Ovary (tissue), 9 donors: Measurements from ENCODE around the gene PLEKHG4B. TPM values are rescaled to one million over a fixed set of nuclear protein-coding genes. Genes with fewer than 3 reads are reported as not detected.

ENCODE experiments used
- DNase-seq, 5 donors: peaks; one replicate each; pipeline ENCODE4 v3.0.0-alpha.2; 2019 to 2020
- H3K27ac ChIP-seq, 2 donors: fragments of 200-600 bp; one replicate each; pipeline versions ENCODE4 v1.5.1 to v1.8.0; 2019 to 2022
- H3K27me3 ChIP-seq: fragments of 200-600 bp; one replicate; pipeline ENCODE4 v1.8.0; 2022
- H3K36me3 ChIP-seq: fragments of 200-600 bp; sonication (generic); one replicate; pipeline ENCODE4 v1.5.1; 2019
- H3K4me1 ChIP-seq: one replicate; pipeline ENCODE4 v1.8.1; 2013; ENCODE audit warnings: mild to moderate bottlenecking, moderate library complexity; ENCODE audit not compliant: insufficient read depth
- H3K4me3 ChIP-seq: fragments of 200-600 bp; sonication (generic); one replicate; pipeline ENCODE4 v1.5.1; 2017
- H3K9me3 ChIP-seq, 2 donors: fragments of 200-600 bp in 1 of 2; sonication (generic) in 1 of 2; one replicate each; pipeline versions ENCODE4 v1.5.1 to v1.8.1; 2013 to 2019; ENCODE audit warnings: mild to moderate bottlenecking in 1 of 2, moderate library complexity in 1 of 2
- EP300 ChIP-seq: sonication (generic); formaldehyde crosslinking; IDR thresholded peaks from one replicate; pipeline ENCODE4 v1.6.1; 2017; ENCODE audit warnings: antibody characterized with exemption
- POLR2A ChIP-seq: fragments of 450-650 bp; IDR thresholded peaks from one replicate; pipeline ENCODE4 v1.6.1; 2017; ENCODE audit warnings: antibody characterized with exemption, mild to moderate bottlenecking, moderate library complexity
- WGBS, 3 donors: extraction: QIAGEN DNeasy Blood & Tissue Kit in 1 of 3; methylation state at CpG; one replicate each; pipeline versions ENCODE4 v1.1.5 to v1.1.7; 2013 to 2017; 5-methylcytosine and 5-hydroxymethylcytosine counted together
- intact Hi-C, 4 donors: fragments of 100-400 bp; cut with DNase I; formaldehyde crosslinking; loops; one replicate each; pipeline versions ENCODE4 v1.11.0 to v1.15.1; 2022 to 2023
- polyA plus RNA-seq, 2 donors: library from polyadenylated mRNA; stranded (reverse); fragments of 200-250 nt in 1 of 2; fragments of 350-450 nt in 1 of 2; fragmentation: Illumina TruSeq in 1 of 2; extraction: RNeasy Lipid Tissue Mini Kit (QIAGEN cat#74804) in 1 of 2; gene quantifications; one replicate each; pipeline ENCODE4 v1.2.3, GENCODE V29; 2013 to 2014
- total RNA-seq, 7 donors: library from RNA; depleted of rRNA in 2 of 7; stranded (reverse); fragments of >200 nt in 2 of 7; fragmentation: NEBNext Ultra II Directional in 3 of 7; extraction: Animal tissue kit (Norgen Biotek cat#: 25700) in 3 of 7; gene quantifications; one replicate each; pipeline versions ENCODE4 v1.1.0 to v1.2.4, GENCODE V29; 2016 to 2023
- TF ChIP-seq, protein P1 (sequence below), 3 donors: fragments of 450-650 bp in 2 of 3; fragments of 200-600 bp in 1 of 3; IDR thresholded peaks; one replicate each; pipeline versions ENCODE4 v1.5.1 to v1.8.0; 2016 to 2022; ENCODE audit warnings: antibody characterized with exemption in 3 of 3, mild to moderate bottlenecking in 1 of 3
- donor health status: DM: no; HTN: no; CAD: no; lungs with moderate emphysema.
- donor health status: DM: no; HTN: no; CAD: no.
- donor health status: Bipolar disorder and iron deficiency.
- donor health status: DM: yes; HTN: yes; CAD: no.
- donor health status: DM: no; HTN: no; CAD: no.
- donor health status: DM: yes; HTN: yes; CAD: no.

The PLEKHG4B gene
- total and polyA plus RNA-seq, 9 donors = 0.47 to 4.0 (median 1.8) TPM

DNA sequence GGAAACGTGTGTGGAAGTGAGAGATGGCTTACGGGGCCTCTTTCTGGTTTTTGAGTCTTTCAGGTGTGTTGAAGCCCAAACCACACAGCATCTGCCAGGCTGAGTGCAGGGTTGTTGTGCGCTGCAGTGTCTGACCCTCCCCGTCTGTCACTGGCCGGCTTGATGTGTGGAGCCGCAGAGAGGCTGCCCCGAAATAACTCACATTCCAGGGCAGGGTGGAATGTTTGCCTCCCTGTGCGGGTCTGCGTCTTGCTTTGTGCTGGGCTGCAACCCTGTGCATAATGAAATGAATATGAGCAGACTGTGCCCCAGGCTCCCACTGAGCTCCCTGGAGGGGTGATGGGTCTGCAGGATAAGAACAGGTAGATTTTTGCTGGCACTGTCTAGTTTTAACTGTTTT is 9.9 kb upstream of the PLEKHG4B start:
- no peak for DNase-seq
- Histone ChIP-seq H3K27ac (no peak overlapping the region), H3K27me3 (no peaks in the 10 kb centered on the region), H3K9me3 (no peaks in the 10 kb centered on the region), H3K36me3 (no peaks in the 10 kb centered on the region), H3K4me3 (no peak overlapping the region), H3K4me1 (no peaks in the 10 kb centered on the region)
- intact Hi-C loops = no loop called here
- TF ChIP-seq EP300 (no peak), POLR2A (no peak)
- TF ChIP-seq, protein P1, sequence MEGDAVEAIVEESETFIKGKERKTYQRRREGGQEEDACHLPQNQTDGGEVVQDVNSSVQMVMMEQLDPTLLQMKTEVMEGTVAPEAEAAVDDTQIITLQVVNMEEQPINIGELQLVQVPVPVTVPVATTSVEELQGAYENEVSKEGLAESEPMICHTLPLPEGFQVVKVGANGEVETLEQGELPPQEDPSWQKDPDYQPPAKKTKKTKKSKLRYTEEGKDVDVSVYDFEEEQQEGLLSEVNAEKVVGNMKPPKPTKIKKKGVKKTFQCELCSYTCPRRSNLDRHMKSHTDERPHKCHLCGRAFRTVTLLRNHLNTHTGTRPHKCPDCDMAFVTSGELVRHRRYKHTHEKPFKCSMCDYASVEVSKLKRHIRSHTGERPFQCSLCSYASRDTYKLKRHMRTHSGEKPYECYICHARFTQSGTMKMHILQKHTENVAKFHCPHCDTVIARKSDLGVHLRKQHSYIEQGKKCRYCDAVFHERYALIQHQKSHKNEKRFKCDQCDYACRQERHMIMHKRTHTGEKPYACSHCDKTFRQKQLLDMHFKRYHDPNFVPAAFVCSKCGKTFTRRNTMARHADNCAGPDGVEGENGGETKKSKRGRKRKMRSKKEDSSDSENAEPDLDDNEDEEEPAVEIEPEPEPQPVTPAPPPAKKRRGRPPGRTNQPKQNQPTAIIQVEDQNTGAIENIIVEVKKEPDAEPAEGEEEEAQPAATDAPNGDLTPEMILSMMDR (IDR thresholded peaks at IDR 0.05) = no peak
- WGBS, 3 donors = 6 to 13% (median 8%) methylated on average over 9 of the region's 9 CpGs

DNA sequence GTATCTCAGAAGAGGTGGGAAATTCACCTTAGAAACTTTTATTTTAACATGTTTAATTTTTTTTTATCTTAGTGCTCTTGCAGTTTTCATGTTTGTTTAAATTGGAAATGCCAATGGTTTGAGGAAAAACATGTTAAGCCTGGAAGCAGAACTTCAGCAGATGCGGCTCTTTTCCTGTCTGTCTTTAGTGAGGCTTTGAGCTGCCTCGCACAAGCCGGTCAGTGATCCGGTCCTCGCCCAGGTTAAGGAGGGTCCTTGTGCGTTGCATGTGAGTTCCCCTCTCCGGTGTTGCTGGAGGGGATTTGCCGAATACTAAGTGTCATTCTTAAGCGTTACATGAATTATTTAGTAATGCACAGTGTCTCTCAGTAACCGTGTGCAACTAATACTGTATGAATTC is 9.4 kb upstream of the PLEKHG4B start:
- 16 to 30% (median 18%) methylated on average over 10 of the region's 10 CpGs for WGBS, 3 donors
- no peak for TF ChIP-seq EP300
- TF ChIP-seq POLR2A = no peak
- TF ChIP-seq, protein P1 (IDR thresholded peaks at IDR 0.05) = no peak
- Histone ChIP-seq H3K9me3 (no peaks in the 10 kb centered on the region), H3K27me3 (no peaks in the 10 kb centered on the region), H3K4me3 (no peak overlapping the region), H3K36me3 (no peaks in the 10 kb centered on the region), H3K27ac (no peak overlapping the region), H3K4me1 (no peaks in the 10 kb centered on the region)
- no peak for DNase-seq
- intact Hi-C loops = no loop called here

- TF ChIP-seq EP300 (no peak), POLR2A (no peak)
- TF ChIP-seq, protein P1 (IDR thresholded peaks at IDR 0.05) = no peak
- intact Hi-C loops = no loop called here
- no peak for DNase-seq
- H3K9me3 ChIP-seq = no peaks in the 10 kb centered on the region
- no peaks in the 10 kb centered on the region for H3K27me3 ChIP-seq
- H3K4me1 ChIP-seq = no peaks in the 10 kb centered on the region
- no peak overlapping the region for H3K27ac ChIP-seq
- 71 to 86% (median 71%) methylated on average over 3 to 13 of the region's 13 CpGs for WGBS, 3 donors
- H3K36me3 ChIP-seq = no peaks in the 10 kb centered on the region
- H3K4me3 ChIP-seq = no peak overlapping the region
Measured at GRCh38 chr5:83029-83428, 8.9 kb upstream of the PLEKHG4B start.

- Histone ChIP-seq H3K4me1 (no peaks in the 10 kb centered on the region), H3K27ac (no peak overlapping the region), H3K4me3 (no peak overlapping the region), H3K9me3 (no peaks in the 10 kb centered on the region), H3K27me3 (no peaks in the 10 kb centered on the region), H3K36me3 (no peaks in the 10 kb centered on the region)
- no peak for DNase-seq
- WGBS, 3 donors = 84 to 91% (median 88%) methylated on average over 22 of the region's 22 CpGs
- TF ChIP-seq POLR2A = no peak
- TF ChIP-seq, protein P1 (IDR thresholded peaks at IDR 0.05) = no peak
- no peak for TF ChIP-seq EP300
- intact Hi-C loops = no loop called here
Measured at GRCh38 chr5:85334-85995, 6.5 kb upstream of the PLEKHG4B start.
